ENCODE results near the gene CAPZB. TPM values are rescaled to one million over a fixed set of nuclear protein-coding genes. Genes with fewer than 3 reads are reported as not detected.
A peak's percentile ranks its signal among the peaks of the same experiment; 100 is the strongest.

Gene CAPZB
- total RNA-seq, 2 donors from 2014 or later, result 404 to 419 TPM

GRCh38 chr1:19400192-19400611 is 85.1 kb downstream of the CAPZB start:
- peaks cover 0 to 21% of the 10 kb centered on the region in 2 donors for H3K36me3 Mint-ChIP-seq
- peak overlapping the region in 1 of 2 donors; percentile 70 for H3K27ac Mint-ChIP-seq
- ATAC-seq (no peak), DNase-seq (ENCODE audit: low spot score in 2 of 2) (no peak)
- H3K9me3 Mint-ChIP-seq, result no peaks in the 10 kb centered on the region

- Mint-ChIP-seq H3K9me3 (no peaks in the 10 kb centered on the region), H3K27ac (peak overlapping the region; percentile 70 to 84), H3K36me3 (peaks cover 0 to 21% of the 10 kb centered on the region in 2 donors)
- DNase-seq (ENCODE audit: low spot score in 2 of 2) (no peak), ATAC-seq (peak; percentile 69 to 71)
These were observed 87.0 kb downstream of the CAPZB start for GRCh38 chr1:19398309-19398760.

- H3K27ac Mint-ChIP-seq, result peak overlapping the region in 1 of 2 donors; percentile 70
These were observed 88.0 kb downstream of the CAPZB start for GRCh38 chr1:19397217-19397945.

DNA sequence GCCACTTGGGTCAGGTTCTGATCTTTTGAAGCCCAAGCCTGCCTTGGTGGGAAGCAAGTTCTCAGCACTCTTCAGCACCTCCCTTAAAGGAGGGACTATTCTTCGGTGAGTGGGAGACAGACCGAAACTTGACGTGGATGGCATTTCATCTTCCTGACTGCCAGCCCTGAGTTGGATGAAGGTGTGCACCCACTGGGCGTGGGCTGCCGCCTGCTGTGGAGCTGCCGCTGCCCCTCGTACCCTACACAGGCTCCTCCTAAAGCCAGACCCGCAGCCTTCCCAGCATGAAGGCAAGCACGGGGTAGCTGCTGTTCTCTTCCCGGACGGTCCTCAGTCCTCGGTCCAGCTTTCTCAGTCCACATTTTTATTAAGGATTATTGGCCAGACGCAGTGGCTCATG is 89.1 kb downstream of the CAPZB start:
- Mint-ChIP-seq H3K9me3 (no peaks in the 10 kb centered on the region), H3K36me3 (peaks cover 0 to 21% of the 10 kb centered on the region in 2 donors), H3K27ac (peak overlapping the region in 1 of 2 donors; percentile 5)
- DNase-seq (ENCODE audit: low spot score in 2 of 2) (no peak), ATAC-seq (no peak)

More at GRCh38 chr1:19397217-19397945, 88.0 kb downstream of the CAPZB start:
- no peaks in the 10 kb centered on the region for H3K9me3 Mint-ChIP-seq
- no peak for ATAC-seq
- DNase-seq (ENCODE audit: low spot score in 2 of 2), result no peak
- peaks cover 0 to 21% of the 10 kb centered on the region in 2 donors for H3K36me3 Mint-ChIP-seq

- H3K9me3 Mint-ChIP-seq, result no peaks in the 10 kb centered on the region
These were observed 89.6 kb downstream of the CAPZB start for GRCh38 chr1:19395678-19396192.

GRCh38 chr1:19393046-19393445 is 92.3 kb downstream of the CAPZB start:
- Mint-ChIP-seq H3K36me3 (no peaks in the 10 kb centered on the region), H3K27ac (peak overlapping the region in 1 of 2 donors; percentile 78), H3K9me3 (no peaks in the 10 kb centered on the region)
- ATAC-seq (no peak), DNase-seq (ENCODE audit: low spot score in 2 of 2) (no peak)

More at GRCh38 chr1:19395678-19396192, 89.6 kb downstream of the CAPZB start:
- Mint-ChIP-seq H3K27ac (peak overlapping the region; percentile 70 to 78), H3K36me3 (peaks cover 0 to 16% of the 10 kb centered on the region in 2 donors)
- DNase-seq (ENCODE audit: low spot score in 2 of 2) (no peak), ATAC-seq (no peak)

- peak overlapping the region; percentile 39 to 86 for H3K27ac Mint-ChIP-seq
- ATAC-seq, result no peak
- no peak for DNase-seq (ENCODE audit: low spot score in 2 of 2)
- no peaks in the 10 kb centered on the region for H3K36me3 Mint-ChIP-seq
- no peaks in the 10 kb centered on the region for H3K9me3 Mint-ChIP-seq
These were observed 93.1 kb downstream of the CAPZB start for GRCh38 chr1:19392221-19392620.

DNA sequence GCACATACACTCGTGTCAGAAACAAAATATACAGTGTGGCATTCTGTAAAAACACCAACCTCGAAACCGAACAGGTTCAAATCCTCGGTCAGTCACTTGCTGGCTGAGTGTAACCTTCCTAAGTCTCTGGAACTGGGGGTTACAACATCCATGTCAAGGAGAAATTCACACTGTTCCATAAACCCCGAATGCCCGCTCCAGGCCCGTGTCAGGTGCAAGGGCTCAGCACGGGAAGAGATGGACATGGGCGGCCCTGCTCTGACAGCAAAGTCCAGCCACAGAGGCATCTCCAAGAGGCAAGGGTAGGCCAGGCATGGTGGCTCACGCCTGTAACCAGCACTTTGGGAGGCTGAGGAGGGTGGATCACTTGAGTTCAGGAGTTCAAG is 93.8 kb downstream of the CAPZB start:
- ATAC-seq (peak; percentile 19 to 38), DNase-seq (ENCODE audit: low spot score in 2 of 2) (no peak)
- no peaks in the 10 kb centered on the region for H3K36me3 Mint-ChIP-seq
- no peaks in the 10 kb centered on the region for H3K9me3 Mint-ChIP-seq
- peak overlapping the region; percentile 82 to 86 for H3K27ac Mint-ChIP-seq

DNA sequence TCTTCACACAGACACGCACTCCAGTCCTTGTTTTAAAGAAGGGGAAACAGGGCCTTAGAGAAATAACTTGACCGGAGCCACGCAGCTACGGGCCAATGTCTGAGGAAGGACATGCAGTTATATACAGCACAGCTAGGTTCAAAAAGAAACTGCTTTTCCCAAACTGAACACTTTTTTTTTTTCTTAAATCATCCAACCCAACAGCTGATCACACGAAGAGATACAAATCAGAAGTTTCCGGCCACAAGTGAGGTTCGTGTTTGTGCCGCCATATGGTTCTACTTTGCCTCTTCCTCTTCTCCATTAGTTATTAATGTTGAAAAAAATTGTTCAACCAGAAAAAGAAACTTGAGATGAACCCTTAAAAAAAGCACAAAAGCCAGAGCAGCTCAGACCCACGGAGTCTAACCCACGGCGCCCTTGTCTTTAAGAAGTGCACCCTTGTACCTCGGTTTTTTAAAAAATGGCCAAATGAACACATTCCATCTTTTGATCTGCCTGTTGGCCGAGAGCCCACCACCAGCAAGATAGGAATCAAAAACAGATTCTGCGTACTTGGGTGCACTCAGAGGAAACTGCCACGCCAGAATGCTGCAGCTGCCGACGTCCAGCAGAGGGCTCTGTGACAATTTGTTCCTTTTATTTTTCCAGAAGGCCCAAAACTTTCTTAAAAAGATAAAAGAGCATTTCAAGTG is 94.3 kb downstream of the CAPZB start:
- Mint-ChIP-seq H3K9me3 (no peaks in the 10 kb centered on the region), H3K27ac (peak overlapping the region; percentile 82 to 86), H3K36me3 (no peaks in the 10 kb centered on the region)
- ATAC-seq, result peak; percentile 56 to 67
- DNase-seq (ENCODE audit: low spot score in 2 of 2), result peak in 1 of 2 donors; percentile 41

GRCh38 chr1:19390166-19390850 is 95.0 kb downstream of the CAPZB start:
- no peaks in the 10 kb centered on the region for H3K9me3 Mint-ChIP-seq

DNA sequence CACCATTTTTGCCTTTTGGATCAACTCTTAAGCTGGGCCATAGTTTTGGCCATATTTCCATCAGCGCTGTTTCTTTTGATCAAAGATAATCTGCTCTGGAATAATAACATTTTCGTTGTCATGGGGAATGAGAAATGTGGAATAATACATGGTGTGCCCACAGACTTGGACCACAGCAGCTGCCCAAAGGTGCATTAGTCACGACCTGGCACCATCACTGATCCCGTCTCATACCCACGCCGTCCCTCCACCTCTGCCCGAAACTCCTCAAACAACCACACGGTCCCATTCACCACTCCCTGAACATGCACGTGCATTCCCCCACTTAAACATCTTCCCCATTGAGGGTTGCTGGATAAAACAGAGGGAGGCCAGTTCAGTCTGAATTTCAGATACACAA is 96.4 kb downstream of the CAPZB start:
- Mint-ChIP-seq H3K9me3 (no peaks in the 10 kb centered on the region), H3K27ac (peak overlapping the region; percentile 41 to 86), H3K36me3 (no peaks in the 10 kb centered on the region)
- ATAC-seq (peak in 1 of 2 donors; percentile 13), DNase-seq (ENCODE audit: low spot score in 2 of 2) (no peak)

More at GRCh38 chr1:19390166-19390850, 95.0 kb downstream of the CAPZB start:
- H3K27ac Mint-ChIP-seq, result peak overlapping the region; percentile 84 to 86
- H3K36me3 Mint-ChIP-seq, result no peaks in the 10 kb centered on the region
- no peak for ATAC-seq
- DNase-seq (ENCODE audit: low spot score in 2 of 2), result no peak

DNA sequence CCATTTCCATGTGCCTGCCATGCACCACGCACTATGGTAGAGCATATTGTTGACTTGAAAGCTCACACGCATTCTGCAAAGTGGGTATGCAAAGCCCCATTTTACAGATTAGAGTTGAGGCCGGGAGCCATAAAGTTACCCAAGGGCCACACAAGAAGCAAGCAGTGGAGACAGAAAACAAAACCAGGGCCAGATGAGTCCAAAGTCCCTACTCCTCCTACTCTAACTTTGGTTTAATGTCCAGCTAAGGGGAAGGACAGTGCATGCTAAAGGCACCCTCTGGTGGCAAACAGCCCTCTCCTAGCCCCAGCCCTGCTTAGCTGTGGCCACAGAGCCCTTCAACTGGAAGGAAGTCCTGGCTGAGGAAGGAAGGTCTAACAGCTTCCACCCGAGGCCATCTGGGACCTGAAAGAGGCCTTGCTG is 98.3 kb downstream of the CAPZB start:
- no peak for DNase-seq (ENCODE audit: low spot score in 2 of 2)
- Mint-ChIP-seq H3K9me3 (no peaks in the 10 kb centered on the region), H3K36me3 (no peaks in the 10 kb centered on the region), H3K27ac (peak overlapping the region in 1 of 2 donors; percentile 44)
- ATAC-seq, result no peak

GRCh38 chr1:19385869-19386591 is 99.3 kb downstream of the CAPZB start:
- Mint-ChIP-seq H3K27ac (peak overlapping the region in 1 of 2 donors; percentile 29), H3K36me3 (no peaks in the 10 kb centered on the region), H3K9me3 (no peaks in the 10 kb centered on the region)
- ATAC-seq (no peak), DNase-seq (ENCODE audit: low spot score in 2 of 2) (no peak)

- no peak for ATAC-seq
- no peak for DNase-seq (ENCODE audit: low spot score in 2 of 2)
- Mint-ChIP-seq H3K9me3 (no peaks in the 10 kb centered on the region), H3K36me3 (no peaks in the 10 kb centered on the region), H3K27ac (peak overlapping the region; percentile 19 to 67)
These were observed 100.1 kb downstream of the CAPZB start for GRCh38 chr1:19385221-19385620.

DNA sequence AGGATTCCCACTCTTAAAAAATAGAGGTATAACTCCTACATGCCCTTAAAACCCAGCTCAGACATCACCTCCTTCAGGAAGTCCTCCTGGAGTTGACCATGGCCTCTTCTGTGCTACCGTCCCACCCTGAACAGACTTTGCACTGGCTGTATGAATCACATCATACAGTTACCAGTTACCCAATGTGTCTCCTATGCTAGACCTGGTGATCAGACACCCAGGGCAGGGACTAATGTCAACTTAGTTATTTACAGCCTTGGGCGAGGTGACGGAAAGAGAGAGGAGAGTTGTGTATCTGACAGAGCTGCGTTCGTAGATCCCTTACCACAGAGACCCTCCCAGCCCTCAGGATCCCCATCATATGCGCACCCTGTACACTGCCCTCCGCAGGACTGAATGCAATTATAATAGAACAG is 100.6 kb downstream of the CAPZB start:
- no peaks in the 10 kb centered on the region for H3K9me3 Mint-ChIP-seq
- H3K36me3 Mint-ChIP-seq, result no peaks in the 10 kb centered on the region
- peak overlapping the region; percentile 19 to 67 for H3K27ac Mint-ChIP-seq
- no peak for DNase-seq (ENCODE audit: low spot score in 2 of 2)
- no peak for ATAC-seq

- ATAC-seq, result no peak
- H3K27ac Mint-ChIP-seq, result peak overlapping the region; percentile 19 to 27
- H3K9me3 Mint-ChIP-seq, result no peaks in the 10 kb centered on the region
- no peak for DNase-seq (ENCODE audit: low spot score in 2 of 2)
- no peaks in the 10 kb centered on the region for H3K36me3 Mint-ChIP-seq
These were observed 101.2 kb downstream of the CAPZB start for GRCh38 chr1:19384113-19384512.
